HG03521 (cell line): Measurements from ENCODE around the gene LPIN3.
"Not testable (repeated sequence)": the region's sequence is repeated elsewhere in the genome, so short reads cannot be mapped to it uniquely, and the experiment has no call there.

Experiments used
- ATAC-seq: cut with Tn5 transposase; IDR thresholded peaks from one replicate; pipeline ENCODE4 v1.9.1; 2021; ENCODE audit warnings: mild to moderate bottlenecking, moderate library complexity; ENCODE audit not compliant: unreplicated experiment

The LPIN3 gene

GRCh38 chr20:41340327-41341055, at the start of gene LPIN3:
Gene LPIN3 (plus strand): TSS chr20:41340821. CDS start chr20:41345804, 4,983 bp downstream.
- no peak for ATAC-seq

- no peak for ATAC-seq
These were observed 47.2 kb upstream of the LPIN3 start for GRCh38 chr20:41293269-41294037.

GRCh38 chr20:41299899-41300298, 40.7 kb upstream of the LPIN3 start:
- no peak for ATAC-seq

GRCh38 chr20:41300383-41300782, 40.2 kb upstream of the LPIN3 start:
- ATAC-seq, result no peak

- no peak for ATAC-seq
These were observed 39.7 kb upstream of the LPIN3 start for GRCh38 chr20:41300886-41301285.

GRCh38 chr20:41304002-41304401, 36.6 kb upstream of the LPIN3 start:
- no peak for ATAC-seq

- ATAC-seq, result no peak
These were observed 36.1 kb upstream of the LPIN3 start for GRCh38 chr20:41304424-41305079.

- ATAC-seq, result peak; percentile 86
These were observed 34.4 kb upstream of the LPIN3 start for GRCh38 chr20:41306061-41306727.

GRCh38 chr20:41307021-41307420, 33.6 kb upstream of the LPIN3 start:
- no peak for ATAC-seq

GRCh38 chr20:41308290-41308711, 32.3 kb upstream of the LPIN3 start:
- no peak for ATAC-seq

GRCh38 chr20:41308726-41309413, 31.8 kb upstream of the LPIN3 start:
- no peak for ATAC-seq

GRCh38 chr20:41309817-41310216, 30.8 kb upstream of the LPIN3 start:
- no peak for ATAC-seq

GRCh38 chr20:41312009-41312408, 28.6 kb upstream of the LPIN3 start:
- not testable (repeated sequence) for ATAC-seq

- no peak for ATAC-seq
These were observed 26.2 kb upstream of the LPIN3 start for GRCh38 chr20:41314386-41314785.

GRCh38 chr20:41316051-41316450, 24.6 kb upstream of the LPIN3 start:
- ATAC-seq, result no peak

- ATAC-seq, result peak; percentile 48
These were observed 23.7 kb upstream of the LPIN3 start for GRCh38 chr20:41316602-41317545.

- ATAC-seq, result peak; percentile 97
These were observed 22.9 kb upstream of the LPIN3 start, which contains the start of gene ZHX3 for GRCh38 chr20:41317546-41318270. Gene ZHX3 (minus strand): TSS chr20:41317731. CDS start chr20:41204916, 112,815 bp downstream.

- no peak for ATAC-seq
These were observed 22.4 kb upstream of the LPIN3 start for GRCh38 chr20:41318271-41318649.

GRCh38 chr20:41320441-41320840, 20.2 kb upstream of the LPIN3 start:
- ATAC-seq, result no peak
